Measurements from ENCODE around the gene EPG5.
"Not testable (repeated sequence)": the region's sequence is repeated elsewhere in the genome, so short reads cannot be mapped to it uniquely, and the experiment has no call there.

EPG5 gene

GRCh38 chr18:45978084-45978483 is 11.0 kb upstream of the EPG5 start:
- DNase-seq: no peak

- DNase-seq: no peak
Observed at GRCh38 chr18:45976974-45977373, 9.8 kb upstream of the EPG5 start.

- DNase-seq: no peak
Observed at GRCh38 chr18:45976566-45976965, 9.4 kb upstream of the EPG5 start.

GRCh38 chr18:45974088-45974536 is 7.0 kb upstream of the EPG5 start:
- DNase-seq: peak; percentile 51

- not testable (repeated sequence) for DNase-seq
Observed at GRCh38 chr18:45964913-45965312, 2.2 kb downstream of the EPG5 start.

- no peak for DNase-seq
Observed at GRCh38 chr18:45962866-45963265, 4.3 kb downstream of the EPG5 start.

- no peak for DNase-seq
Observed at GRCh38 chr18:45962461-45962860, 4.7 kb downstream of the EPG5 start.

GRCh38 chr18:45959484-45959883 is 7.6 kb downstream of the EPG5 start:
- not testable (repeated sequence) for DNase-seq

GRCh38 chr18:45958730-45959129 is 8.4 kb downstream of the EPG5 start:
- DNase-seq: no peak

GRCh38 chr18:45958027-45958426 is 9.1 kb downstream of the EPG5 start:
- no peak for DNase-seq

GRCh38 chr18:45957100-45957499 is 10.0 kb downstream of the EPG5 start:
- DNase-seq: no peak

- DNase-seq: no peak
Observed at GRCh38 chr18:45954070-45954934, 12.8 kb downstream of the EPG5 start.

- DNase-seq: no peak
Observed at GRCh38 chr18:45951016-45951714, 16.0 kb downstream of the EPG5 start.

- DNase-seq: no peak
Observed at GRCh38 chr18:45945669-45946068, 21.5 kb downstream of the EPG5 start.

- DNase-seq: no peak
Observed at GRCh38 chr18:45940724-45941123, 26.4 kb downstream of the EPG5 start.

GRCh38 chr18:45939236-45939635 is 27.9 kb downstream of the EPG5 start:
- no peak for DNase-seq

- DNase-seq: no peak
Observed at GRCh38 chr18:45938488-45938935, 28.6 kb downstream of the EPG5 start.

GRCh38 chr18:45935591-45936335 is 31.4 kb downstream of the EPG5 start:
- DNase-seq: no peak

GRCh38 chr18:45932708-45933107 is 34.4 kb downstream of the EPG5 start:
- no peak for DNase-seq

GRCh38 chr18:45930963-45931362 is 36.2 kb downstream of the EPG5 start:
- no peak for DNase-seq

GRCh38 chr18:45926691-45927090 is 40.4 kb downstream of the EPG5 start:
- DNase-seq: no peak

GRCh38 chr18:45926085-45926484 is 41.0 kb downstream of the EPG5 start:
- DNase-seq: no peak

GRCh38 chr18:45923138-45923537 is 44.0 kb downstream of the EPG5 start:
- no peak for DNase-seq

All from activated T-cell treated with anti-CD3 and anti-CD28 coated beads, Interleukin-2, amount 50 U/mL, for 1 hour (primary cell).